NT2/D1 (cell line): ENCODE data around the gene GPR27.

Source experiments
- DNase-seq: peaks from one replicate; pipeline ENCODE4 v3.0.0-alpha.2; 2011; ENCODE audit warnings: low read depth, low spot score
- H3K27me3 ChIP-seq: 2 replicates; pipeline ENCODE4 v1.6.0; 2011; ENCODE audit warnings: mild to moderate bottlenecking; ENCODE audit not compliant: insufficient read length, insufficient read depth
- H3K36me3 ChIP-seq: 2 replicates; pipeline ENCODE4 v1.6.1; 2011; ENCODE audit warnings: mild to moderate bottlenecking, low read length, mixed read lengths; ENCODE audit not compliant: insufficient read depth, insufficient read length
- H3K4me1 ChIP-seq: 2 replicates; pipeline ENCODE4 v1.5.1; 2011; ENCODE audit not compliant: insufficient read depth, insufficient read length
- H3K4me3 ChIP-seq: 2 replicates; pipeline ENCODE4 v1.5.1; 2011; ENCODE audit warnings: low read depth; ENCODE audit not compliant: insufficient read length
- H3K9ac ChIP-seq: 2 replicates; pipeline ENCODE4 v1.6.0; 2011; ENCODE audit warnings: low read depth; ENCODE audit not compliant: insufficient read length
- H3K9me3 ChIP-seq: 2 replicates; pipeline ENCODE4 v1.5.1; 2011; ENCODE audit warnings: mild to moderate bottlenecking, low read length; ENCODE audit not compliant: insufficient read depth
- SUZ12 ChIP-seq: IDR thresholded peaks from 2 replicates; pipeline ENCODE4 v1.6.1; 2011; ENCODE audit not compliant: insufficient read length, insufficient read depth; ENCODE audit errors: extremely low read depth
- YY1 ChIP-seq: IDR thresholded peaks from 2 replicates; pipeline ENCODE4 v1.6.1; 2011; ENCODE audit not compliant: insufficient read length, insufficient read depth
- ZNF274 ChIP-seq: IDR thresholded peaks from 2 replicates; pipeline ENCODE4 v1.6.1; 2011; ENCODE audit warnings: mild to moderate bottlenecking, low read depth, low read length

GPR27 gene

DNA sequence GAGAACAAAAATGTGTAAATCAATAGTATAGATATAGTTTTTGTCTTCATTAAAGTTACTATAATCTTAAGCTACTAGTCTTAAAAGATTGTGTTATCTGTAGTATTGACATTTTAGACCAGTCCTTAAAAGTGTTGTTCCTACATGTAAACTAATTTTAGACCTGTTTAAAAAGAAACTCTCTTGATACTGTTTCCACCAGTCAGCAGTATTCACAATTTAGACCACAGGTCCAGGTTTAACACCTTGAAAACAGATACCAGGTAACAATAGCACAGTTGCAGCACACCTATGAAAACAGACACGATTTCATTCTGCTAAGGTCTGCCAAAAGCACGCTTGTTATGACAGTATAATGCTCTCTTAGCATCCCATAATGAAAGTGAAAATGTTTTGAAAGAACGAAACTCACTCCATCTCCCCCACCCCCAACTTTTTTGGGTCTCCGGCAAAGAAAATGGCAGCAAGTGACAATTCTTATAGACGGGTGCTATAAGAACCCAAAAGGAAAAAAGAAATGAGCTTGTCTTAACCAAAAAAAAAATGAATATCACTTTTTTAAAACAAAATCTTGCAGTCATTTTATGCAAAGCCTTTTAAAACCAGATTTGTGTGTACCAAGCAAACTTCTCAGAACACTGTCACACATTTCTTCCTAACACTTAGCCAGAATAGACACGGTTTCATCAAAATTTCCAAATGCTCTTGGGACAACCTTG lies 30.0 kb upstream of the GPR27 start:
- no peak for TF ChIP-seq YY1
- no peak for TF ChIP-seq ZNF274
- no peak for TF ChIP-seq SUZ12
- DNase-seq: no peak
- peaks cover 26% of the 10 kb centered on the region for H3K27me3 ChIP-seq
- H3K36me3 ChIP-seq: peaks cover 4% of the 10 kb centered on the region
- no peaks in the 10 kb centered on the region for H3K9me3 ChIP-seq
- no peak overlapping the region for H3K9ac ChIP-seq
- no peaks in the 10 kb centered on the region for H3K4me1 ChIP-seq
- no peak overlapping the region for H3K4me3 ChIP-seq

DNA sequence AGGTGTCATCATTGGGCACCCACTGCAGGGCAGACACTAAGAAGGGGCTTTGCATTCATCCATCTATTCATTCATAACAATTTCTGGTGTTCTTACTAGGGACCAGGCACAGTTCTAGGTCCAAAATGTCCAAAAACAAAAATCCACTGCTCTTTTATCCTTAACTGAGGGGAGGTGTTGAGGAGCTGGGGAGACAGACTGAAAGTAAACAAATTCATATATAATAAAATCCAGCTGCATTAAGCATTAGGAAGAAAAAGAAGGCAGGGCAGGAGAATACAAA lies 29.5 kb upstream of the GPR27 start:
- no peak for DNase-seq
- peaks cover 26% of the 10 kb centered on the region for H3K27me3 ChIP-seq

DNA sequence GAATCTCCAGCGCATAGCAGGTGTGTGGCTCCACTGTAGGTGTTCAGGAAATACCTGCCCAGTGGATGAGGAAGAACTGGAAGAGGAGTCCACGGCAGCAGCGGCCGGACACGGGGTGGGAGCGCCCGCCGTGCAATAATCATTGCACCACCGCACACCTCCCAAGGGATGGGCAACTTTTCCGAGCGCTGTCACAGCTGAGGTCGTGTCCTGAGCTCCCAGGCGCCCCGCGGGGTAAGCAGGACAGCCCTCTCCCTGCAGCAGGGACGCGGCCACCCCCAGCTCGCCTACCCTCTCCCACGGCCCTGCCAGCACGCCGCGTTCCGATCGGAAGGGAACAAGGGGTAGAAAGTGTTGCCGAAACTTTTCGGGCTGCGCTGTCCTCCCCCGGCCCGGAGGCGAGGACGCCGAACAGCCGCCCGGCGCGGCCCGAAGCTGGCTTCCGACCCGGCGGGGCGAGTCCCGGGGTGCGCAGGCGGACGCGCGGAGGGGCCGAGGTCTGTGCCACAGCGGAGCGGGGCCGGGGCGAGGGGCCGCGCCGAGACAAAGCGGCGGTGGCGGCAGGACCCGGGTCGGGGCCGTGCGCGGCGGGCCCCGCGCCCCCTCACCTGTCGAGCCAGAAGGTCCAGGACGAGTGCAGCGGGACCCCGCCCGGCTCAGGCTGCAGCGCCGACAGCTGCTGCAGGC lies 28.9 kb upstream of the GPR27 start:
- TF ChIP-seq ZNF274: no peak
- no peak for TF ChIP-seq SUZ12
- TF ChIP-seq YY1: no peak
- H3K4me1 ChIP-seq: no peaks in the 10 kb centered on the region
- no peaks in the 10 kb centered on the region for H3K9me3 ChIP-seq
- peak overlapping the region; percentile 72 for H3K9ac ChIP-seq
- H3K4me3 ChIP-seq: peak overlapping the region; percentile 63
- peaks cover 26% of the 10 kb centered on the region for H3K27me3 ChIP-seq
- DNase-seq: no peak
- no peaks in the 10 kb centered on the region for H3K36me3 ChIP-seq

More for the DNA sequence above, 29.5 kb upstream of the GPR27 start:
- Histone ChIP-seq H3K9me3 (no peaks in the 10 kb centered on the region), H3K36me3 (no peaks in the 10 kb centered on the region), H3K4me1 (no peaks in the 10 kb centered on the region), H3K9ac (peak overlapping the region; percentile 72), H3K4me3 (peak overlapping the region; percentile 63)
- TF ChIP-seq SUZ12: no peak
- no peak for TF ChIP-seq ZNF274
- no peak for TF ChIP-seq YY1

DNA sequence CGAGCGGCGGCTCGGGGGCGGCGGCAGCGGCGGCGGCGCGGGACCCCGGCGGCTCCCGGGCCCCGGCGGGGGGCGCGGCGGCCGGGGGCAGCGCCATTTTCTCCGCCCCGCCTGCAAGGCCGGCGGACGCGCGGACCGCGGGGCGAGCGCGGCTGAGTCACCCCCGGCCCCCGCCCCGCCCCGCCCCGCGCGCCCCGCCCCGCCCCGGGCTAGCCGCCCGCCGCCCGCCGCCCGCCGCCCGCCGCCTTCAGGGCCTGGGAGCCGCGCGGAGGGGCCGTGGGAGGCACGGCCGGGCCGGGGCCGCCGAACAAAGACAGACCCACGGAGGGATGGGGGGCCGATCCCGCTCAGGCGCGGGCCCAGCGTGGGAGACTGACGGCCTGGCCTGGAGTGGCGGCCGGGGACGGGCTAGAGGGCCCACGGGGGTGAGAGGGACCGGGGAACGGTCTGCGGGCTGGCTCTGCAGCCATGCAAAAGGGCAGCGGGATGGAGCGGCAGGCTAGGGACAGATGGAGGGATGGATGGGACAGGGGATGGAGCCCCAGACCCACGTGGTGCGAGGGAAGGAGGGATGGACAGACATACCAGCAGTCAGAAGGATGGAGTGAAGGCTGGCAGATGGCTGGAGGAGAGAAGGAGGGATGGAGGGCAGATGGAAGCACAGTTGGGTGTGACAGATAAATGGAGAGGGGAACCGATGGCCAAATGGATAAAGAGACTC lies 28.2 kb upstream of the GPR27 start, which contains the start of gene EIF4E3:
TSS of gene EIF4E3 (minus strand) at position 132 of the 721 bp plus-strand sequence. CDS start at position 97, 35 bp downstream.
- TF ChIP-seq ZNF274: no peak
- no peak for TF ChIP-seq SUZ12
- TF ChIP-seq YY1: no peak
- no peaks in the 10 kb centered on the region for H3K9me3 ChIP-seq
- no peak for DNase-seq
- peak within 1 kb of the TSS; percentile 72 for H3K9ac ChIP-seq
- H3K27me3 ChIP-seq: peaks cover 26% of the 10 kb centered on the region
- H3K4me3 ChIP-seq: peak within 1 kb of the TSS; percentile 63
- no peaks in the 10 kb centered on the region for H3K36me3 ChIP-seq
- peaks cover 2% of the 10 kb centered on the region for H3K4me1 ChIP-seq

DNA sequence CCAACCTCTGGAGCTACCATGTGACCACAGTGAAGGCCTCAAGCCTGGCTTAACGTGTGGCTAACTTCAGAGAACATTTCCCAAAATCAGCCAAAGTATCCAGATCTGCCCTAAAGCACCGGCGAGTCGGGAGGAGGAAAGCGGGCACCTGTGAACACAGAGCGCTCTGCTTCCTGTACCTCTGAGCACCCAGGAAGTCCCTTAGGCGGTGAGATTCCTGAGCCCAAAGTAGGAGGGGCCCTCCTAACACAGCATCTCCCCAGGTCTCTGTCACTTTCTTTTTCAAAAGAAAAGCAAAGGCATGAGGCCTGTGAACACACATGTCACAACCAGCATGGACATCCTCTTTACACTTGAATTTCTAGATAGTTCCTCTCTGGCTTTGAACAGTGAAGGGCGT lies 27.5 kb upstream of the GPR27 start:
- H3K27me3 ChIP-seq: peaks cover 26% of the 10 kb centered on the region
- DNase-seq: no peak
- H3K9ac ChIP-seq: no peak overlapping the region
- no peak for TF ChIP-seq YY1
- H3K4me3 ChIP-seq: no peak overlapping the region
- peaks cover 3% of the 10 kb centered on the region for H3K4me1 ChIP-seq
- no peaks in the 10 kb centered on the region for H3K36me3 ChIP-seq
- no peaks in the 10 kb centered on the region for H3K9me3 ChIP-seq

DNA sequence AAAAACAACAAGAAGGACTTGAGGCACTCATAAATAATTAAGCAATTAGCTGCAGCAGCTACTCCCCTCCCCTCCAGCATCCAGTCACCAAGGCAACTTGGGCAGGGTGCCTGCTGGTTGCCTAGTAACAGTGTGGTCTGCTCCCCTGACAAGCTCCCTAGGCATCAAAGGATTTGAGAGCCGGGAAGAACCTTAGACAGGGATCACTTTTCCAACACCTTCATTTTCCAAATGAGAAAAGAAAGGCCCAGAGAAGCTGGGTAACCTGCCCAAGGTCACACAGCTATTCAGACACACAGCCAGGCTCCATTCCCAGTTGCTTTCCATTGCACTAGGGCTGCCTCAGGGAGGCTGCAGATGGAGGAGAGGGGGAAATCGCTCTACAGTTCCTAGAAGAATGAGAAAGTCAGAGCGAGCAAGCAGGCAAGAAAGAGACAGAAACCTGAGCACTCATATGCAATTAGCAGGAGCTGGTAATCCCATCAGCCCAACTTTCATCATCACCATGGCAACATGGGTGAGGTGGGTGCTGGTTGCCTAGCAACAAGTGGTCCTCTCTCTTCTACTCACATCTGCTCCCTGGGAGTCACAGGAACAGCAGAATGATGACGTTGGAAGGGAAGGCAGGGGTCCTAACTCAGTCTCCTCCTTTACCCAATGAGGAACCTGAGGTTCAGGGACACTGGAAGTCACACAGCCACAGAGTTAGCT lies 24.9 kb upstream of the GPR27 start:
- no peaks in the 10 kb centered on the region for H3K9me3 ChIP-seq
- peaks cover 5% of the 10 kb centered on the region for H3K4me1 ChIP-seq
- peaks cover 14% of the 10 kb centered on the region for H3K27me3 ChIP-seq
- no peak overlapping the region for H3K9ac ChIP-seq
- no peak overlapping the region for H3K4me3 ChIP-seq
- TF ChIP-seq ZNF274: no peak
- no peak for TF ChIP-seq YY1
- no peak for TF ChIP-seq SUZ12
- DNase-seq: peak; percentile 88
- H3K36me3 ChIP-seq: no peaks in the 10 kb centered on the region

DNA sequence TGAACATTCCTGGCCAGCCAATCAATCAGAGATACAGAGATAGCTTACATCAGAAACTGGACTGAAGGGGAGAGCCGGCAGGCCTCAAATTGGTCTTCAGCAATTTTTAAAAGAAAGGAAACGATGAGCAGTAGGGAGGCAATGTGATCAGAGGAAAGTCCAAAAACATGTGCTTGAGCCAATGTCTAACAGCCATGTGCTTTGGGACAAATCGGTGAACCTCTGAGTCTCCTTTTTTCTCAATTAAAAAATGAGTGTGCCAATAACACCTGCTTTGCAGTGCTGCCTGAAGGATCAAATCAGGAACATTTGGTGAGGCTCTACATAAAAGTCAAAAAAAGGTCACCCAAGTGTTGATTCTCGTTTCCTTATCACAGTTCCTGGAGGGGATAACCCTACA lies 21.0 kb upstream of the GPR27 start:
- no peak overlapping the region for H3K9ac ChIP-seq
- no peaks in the 10 kb centered on the region for H3K27me3 ChIP-seq
- H3K36me3 ChIP-seq: no peaks in the 10 kb centered on the region
- peaks cover 5% of the 10 kb centered on the region for H3K4me1 ChIP-seq
- H3K9me3 ChIP-seq: no peaks in the 10 kb centered on the region
- DNase-seq: no peak
- TF ChIP-seq YY1: no peak
- no peak for TF ChIP-seq SUZ12
- TF ChIP-seq ZNF274: no peak
- H3K4me3 ChIP-seq: no peak overlapping the region
